Astrocyte (in vitro differentiated cells and primary cell): ENCODE data around the gene ALOXE3. TPM values are rescaled to one million over a fixed set of nuclear protein-coding genes. Genes with fewer than 3 reads are reported as not detected.
"Not testable (repeated sequence)": the region's sequence is repeated elsewhere in the genome, so short reads cannot be mapped to it uniquely, and the experiment has no call there.

Experiments used
- DNase-seq: peaks from one replicate; pipeline ENCODE4 v3.0.0-alpha.2; 2010; ENCODE audit warnings: low read depth
- FAIRE-seq: peaks from 2 replicates; lab custom pipeline; 2011; peaks lifted over from hg19 to GRCh38; lab: Jason Lieb, UNC
- H2AFZ ChIP-seq: 2 replicates; pipeline ENCODE4 v1.6.0; 2012; ENCODE audit warnings: low read depth, low read length, inconsistent platforms
- H3K27ac ChIP-seq: 2 replicates; pipeline ENCODE4 v1.5.1; 2011; ENCODE audit warnings: low read depth, low read length, inconsistent platforms
- H3K27me3 ChIP-seq: 2 replicates; pipeline ENCODE4 v1.6.0; 2011; ENCODE audit warnings: low read length, inconsistent platforms; ENCODE audit not compliant: insufficient read depth
- H3K36me3 ChIP-seq: 2 replicates; pipeline ENCODE4 v1.5.1; 2011; ENCODE audit warnings: low read length, inconsistent platforms; ENCODE audit not compliant: insufficient read depth
- H3K4me1 ChIP-seq: 2 replicates; pipeline ENCODE4 v1.5.1; 2011; ENCODE audit warnings: low read length, inconsistent platforms; ENCODE audit not compliant: insufficient read depth
- H3K4me2 ChIP-seq: 2 replicates; pipeline ENCODE4 v1.6.0; 2012; ENCODE audit warnings: low read length, inconsistent platforms
- H3K4me3 ChIP-seq: 2 replicates; pipeline ENCODE4 v1.5.1; 2011; ENCODE audit warnings: low read depth, mild to moderate bottlenecking, low read length, inconsistent platforms; ENCODE audit not compliant: insufficient read depth
- H3K79me2 ChIP-seq: 2 replicates; pipeline ENCODE4 v1.6.0; 2012; ENCODE audit warnings: mild to moderate bottlenecking, low read length, inconsistent platforms; ENCODE audit not compliant: insufficient read depth
- H3K9ac ChIP-seq: 2 replicates; pipeline ENCODE4 v1.6.0; 2012; ENCODE audit warnings: mild to moderate bottlenecking, low read length, inconsistent platforms
- H3K9me3 ChIP-seq: 2 replicates; pipeline ENCODE4 v1.5.1; 2012; ENCODE audit warnings: low read depth, mild to moderate bottlenecking, low read length, inconsistent platforms; ENCODE audit not compliant: insufficient read depth
- H4K20me1 ChIP-seq: 2 replicates; pipeline ENCODE4 v1.6.0; 2012; ENCODE audit warnings: low read length, inconsistent platforms; ENCODE audit not compliant: insufficient read depth
- H3K27ac Mint-ChIP-seq: one replicate; pipeline ENCODE4 v1.8.0; 2021; ENCODE audit warnings: mild to moderate bottlenecking, mixed read lengths; ENCODE audit not compliant: unreplicated experiment
- H3K27me3 Mint-ChIP-seq: one replicate; pipeline ENCODE4 v1.8.0; 2021; ENCODE audit warnings: low read depth, mixed read lengths; ENCODE audit not compliant: unreplicated experiment
- H3K36me3 Mint-ChIP-seq: one replicate; pipeline ENCODE4 v1.8.0; 2021; ENCODE audit warnings: low read depth, mixed read lengths; ENCODE audit not compliant: unreplicated experiment
- H3K4me1 Mint-ChIP-seq: one replicate; pipeline ENCODE4 v1.8.0; 2021; ENCODE audit warnings: low read depth, mixed read lengths; ENCODE audit not compliant: unreplicated experiment
- H3K4me3 Mint-ChIP-seq: one replicate; pipeline ENCODE4 v1.8.0; 2021; ENCODE audit warnings: mild to moderate bottlenecking, moderate library complexity, mixed read lengths; ENCODE audit not compliant: unreplicated experiment
- H3K9me3 Mint-ChIP-seq: one replicate; pipeline ENCODE4 v1.8.0; 2021; ENCODE audit warnings: mild to moderate bottlenecking, mixed read lengths; ENCODE audit not compliant: unreplicated experiment
- CTCF ChIP-seq: IDR thresholded peaks from 2 replicates; pipeline ENCODE4 v1.5.1; 2011; ENCODE audit warnings: low read depth, mild to moderate bottlenecking, inconsistent platforms, low read length, moderate library complexity; ENCODE audit not compliant: insufficient read depth
- EZH2 ChIP-seq: IDR thresholded peaks from 2 replicates; pipeline ENCODE4 v1.6.1; 2012; ENCODE audit warnings: mild to moderate bottlenecking, low read length, inconsistent platforms; ENCODE audit not compliant: insufficient read depth
- total RNA-seq: library from RNA; stranded (reverse); gene quantifications from 2 replicates; pipeline ENCODE4 v1.2.1, GENCODE V29; 2021

The ALOXE3 gene
- total RNA-seq, 1 donor from 2014 or later, result 0.82 TPM

GRCh38 chr17:8063761-8064534 is 54.4 kb downstream of the ALOXE3 start:
- FAIRE-seq (no peak), DNase-seq (no peak)
- no peak for TF ChIP-seq CTCF
- no peak for TF ChIP-seq EZH2
- no peak overlapping the region for H3K4me3 Mint-ChIP-seq
- peaks cover 2% of the 10 kb centered on the region for H3K9me3 Mint-ChIP-seq
- Histone ChIP-seq H3K27ac (no peak overlapping the region), H3K4me2 (no peak overlapping the region), H4K20me1 (no peaks in the 10 kb centered on the region), H3K79me2 (no peaks in the 10 kb centered on the region), H3K27me3 (peaks cover 63% of the 10 kb centered on the region), H3K4me3 (no peak overlapping the region), H3K9me3 (no peaks in the 10 kb centered on the region), H3K4me1 (no peaks in the 10 kb centered on the region), H2AFZ (no peak overlapping the region), H3K36me3 (no peaks in the 10 kb centered on the region), H3K9ac (no peak overlapping the region)
- H3K27me3 Mint-ChIP-seq, result peaks cover 86% of the 10 kb centered on the region
- H3K27ac Mint-ChIP-seq, result no peak overlapping the region
- H3K4me1 Mint-ChIP-seq, result peaks cover 2% of the 10 kb centered on the region
- H3K36me3 Mint-ChIP-seq, result no peaks in the 10 kb centered on the region

GRCh38 chr17:8062807-8063483 is 55.4 kb downstream of the ALOXE3 start:
- no peaks in the 10 kb centered on the region for H3K4me1 ChIP-seq
- TF ChIP-seq CTCF (no peak), EZH2 (peak; percentile 29)
- H3K27ac ChIP-seq, result no peak overlapping the region
- H3K4me3 Mint-ChIP-seq, result no peak overlapping the region
- H3K9me3 Mint-ChIP-seq, result no peaks in the 10 kb centered on the region
- H3K9ac ChIP-seq, result no peak overlapping the region
- FAIRE-seq (no peak), DNase-seq (no peak)
- no peaks in the 10 kb centered on the region for H3K36me3 ChIP-seq
- peaks cover 2% of the 10 kb centered on the region for H3K4me1 Mint-ChIP-seq
- H3K4me3 ChIP-seq, result no peak overlapping the region
- no peaks in the 10 kb centered on the region for H3K79me2 ChIP-seq
- peaks cover 67% of the 10 kb centered on the region for H3K27me3 ChIP-seq
- no peak overlapping the region for H2AFZ ChIP-seq
- no peak overlapping the region for H3K27ac Mint-ChIP-seq
- no peaks in the 10 kb centered on the region for H4K20me1 ChIP-seq
- H3K4me2 ChIP-seq, result peak overlapping the region; percentile 42
- no peaks in the 10 kb centered on the region for H3K36me3 Mint-ChIP-seq
- peaks cover 79% of the 10 kb centered on the region for H3K27me3 Mint-ChIP-seq
- H3K9me3 ChIP-seq, result no peaks in the 10 kb centered on the region

GRCh38 chr17:8062435-8062806 is 55.9 kb downstream of the ALOXE3 start:
- Histone ChIP-seq H3K9ac (no peak overlapping the region), H3K27me3 (peaks cover 68% of the 10 kb centered on the region), H3K9me3 (no peaks in the 10 kb centered on the region), H3K4me1 (no peaks in the 10 kb centered on the region), H3K79me2 (no peaks in the 10 kb centered on the region), H3K4me2 (peak overlapping the region; percentile 42), H2AFZ (no peak overlapping the region), H4K20me1 (no peaks in the 10 kb centered on the region), H3K36me3 (no peaks in the 10 kb centered on the region), H3K4me3 (no peak overlapping the region), H3K27ac (no peak overlapping the region)
- TF ChIP-seq CTCF (no peak), EZH2 (peak; percentile 64)
- H3K36me3 Mint-ChIP-seq, result no peaks in the 10 kb centered on the region
- H3K4me1 Mint-ChIP-seq, result peaks cover 4% of the 10 kb centered on the region
- DNase-seq (peak; percentile 29), FAIRE-seq (no peak)
- no peaks in the 10 kb centered on the region for H3K9me3 Mint-ChIP-seq
- no peak overlapping the region for H3K4me3 Mint-ChIP-seq
- H3K27ac Mint-ChIP-seq, result no peak overlapping the region
- H3K27me3 Mint-ChIP-seq, result peaks cover 76% of the 10 kb centered on the region

DNA sequence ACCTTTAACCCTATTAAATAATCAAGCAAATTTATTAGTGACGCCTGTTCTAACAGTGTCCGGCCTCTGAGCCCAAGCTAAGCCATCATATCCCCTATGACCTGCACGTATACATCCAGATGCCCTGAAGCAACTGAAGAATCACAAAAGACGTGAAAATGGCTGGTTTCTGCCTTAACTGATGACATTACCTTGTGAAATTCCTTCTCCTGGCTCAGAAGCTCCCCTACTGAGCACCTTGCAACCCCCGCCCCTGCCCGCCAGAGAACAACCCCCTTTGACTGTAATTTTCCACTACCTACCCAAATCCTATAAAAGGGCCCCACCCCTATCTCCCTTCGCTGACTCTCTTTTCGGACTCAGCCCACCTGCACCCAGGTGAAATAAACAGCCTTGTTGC is 56.5 kb downstream of the ALOXE3 start:
- H3K27me3 ChIP-seq, result peaks cover 67% of the 10 kb centered on the region
- not testable (repeated sequence) for H3K9me3 ChIP-seq, H3K79me2 ChIP-seq, H3K4me1 ChIP-seq, H3K4me3 Mint-ChIP-seq, FAIRE-seq, H3K4me3 ChIP-seq, H3K9me3 Mint-ChIP-seq, H3K9ac ChIP-seq, H2AFZ ChIP-seq, DNase-seq, H3K36me3 Mint-ChIP-seq, H3K4me2 ChIP-seq, H3K36me3 ChIP-seq, H3K27ac ChIP-seq, H4K20me1 ChIP-seq, H3K4me1 Mint-ChIP-seq
- H3K27me3 Mint-ChIP-seq, result peaks cover 74% of the 10 kb centered on the region
- H3K27ac Mint-ChIP-seq, result peak overlapping the region; percentile 26
